IPS-18c (cell line): Measurements from ENCODE around the gene ANO6.
"Not testable (repeated sequence)": the region's sequence is repeated elsewhere in the genome, so short reads cannot be mapped to it uniquely, and the experiment has no call there.

Experiments used
- H3K4me3 ChIP-seq: 2 replicates; pipeline ENCODE4 v1.7.0; 2013; ENCODE audit warnings: low read depth, mild to moderate bottlenecking, low read length, moderate library complexity; ENCODE audit not compliant: insufficient read depth
- H3K9me3 ChIP-seq: one replicate; pipeline ENCODE4 v1.6.1; 2013; ENCODE audit warnings: mild to moderate bottlenecking, low read length, moderate library complexity; ENCODE audit not compliant: control insufficient read depth, insufficient read depth

The ANO6 gene

GRCh38 chr12:45314770-45315169 is 98.9 kb downstream of the ANO6 start:
- no peak overlapping the region for H3K4me3 ChIP-seq
- no peaks in the 10 kb centered on the region for H3K9me3 ChIP-seq

GRCh38 chr12:45315462-45315861 is 99.6 kb downstream of the ANO6 start:
- H3K4me3 ChIP-seq = no peak overlapping the region
- H3K9me3 ChIP-seq = no peaks in the 10 kb centered on the region

- H3K9me3 ChIP-seq, H3K4me3 ChIP-seq: not testable (repeated sequence)
Observed at GRCh38 chr12:45317261-45317660, 101.4 kb downstream of the ANO6 start.

DNA sequence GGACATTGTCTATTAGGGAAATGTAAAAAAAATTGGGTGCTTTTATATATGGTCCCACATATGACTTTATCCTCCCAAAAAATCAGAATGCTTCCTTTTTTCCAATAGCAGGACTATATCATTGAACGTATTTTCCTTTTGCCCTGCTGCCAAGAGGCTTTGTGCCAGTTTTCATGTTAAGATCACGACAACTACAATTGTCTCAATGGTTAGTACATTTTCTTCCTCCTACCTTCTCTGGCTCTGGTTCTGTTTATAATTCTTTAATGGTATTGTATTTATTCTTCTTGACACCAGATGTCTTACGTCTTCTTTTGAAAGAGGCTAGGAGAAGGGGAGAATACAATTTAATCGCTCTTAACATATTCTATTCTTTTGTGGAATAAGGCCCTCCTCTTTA is 106.9 kb downstream of the ANO6 start:
- no peaks in the 10 kb centered on the region for H3K9me3 ChIP-seq
- H3K4me3 ChIP-seq = no peak overlapping the region

- no peak overlapping the region for H3K4me3 ChIP-seq
- H3K9me3 ChIP-seq = no peaks in the 10 kb centered on the region
Observed at GRCh38 chr12:45324391-45324790, 108.5 kb downstream of the ANO6 start.

- H3K9me3 ChIP-seq = no peaks in the 10 kb centered on the region
- H3K4me3 ChIP-seq = no peak overlapping the region
Observed at GRCh38 chr12:45326358-45326975, 110.6 kb downstream of the ANO6 start.

- Histone ChIP-seq H3K4me3 (no peak overlapping the region), H3K9me3 (no peaks in the 10 kb centered on the region)
Observed at GRCh38 chr12:45327823-45328383, 112.0 kb downstream of the ANO6 start.

DNA sequence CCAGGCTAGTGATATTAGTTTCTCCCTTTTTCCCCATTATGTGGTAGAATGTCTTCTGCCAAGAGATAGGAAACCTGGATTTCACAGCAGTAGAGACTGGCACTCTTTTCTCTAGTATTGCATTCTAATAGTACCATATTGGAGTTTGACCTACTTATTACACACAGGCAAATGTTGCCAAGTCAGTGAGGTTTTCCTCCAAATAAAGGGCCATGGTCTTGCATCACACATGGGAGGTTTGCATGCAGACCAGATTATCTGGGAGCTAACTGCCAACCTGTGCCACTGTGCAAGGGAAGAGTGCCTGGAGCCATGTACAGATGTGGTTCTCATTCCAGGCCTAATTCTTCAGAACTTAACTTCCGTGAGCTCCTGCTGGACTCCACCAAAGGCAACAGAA is 113.3 kb downstream of the ANO6 start:
- no peak overlapping the region for H3K4me3 ChIP-seq
- H3K9me3 ChIP-seq = no peaks in the 10 kb centered on the region

GRCh38 chr12:45329702-45330101 is 113.8 kb downstream of the ANO6 start:
- H3K4me3 ChIP-seq = no peak overlapping the region
- H3K9me3 ChIP-seq = no peaks in the 10 kb centered on the region

- H3K9me3 ChIP-seq = no peaks in the 10 kb centered on the region
- no peak overlapping the region for H3K4me3 ChIP-seq
Observed at GRCh38 chr12:45331552-45331951, 115.7 kb downstream of the ANO6 start.

- Histone ChIP-seq H3K4me3 (no peak overlapping the region), H3K9me3 (no peaks in the 10 kb centered on the region)
Observed at GRCh38 chr12:45334396-45334795, 118.5 kb downstream of the ANO6 start.

DNA sequence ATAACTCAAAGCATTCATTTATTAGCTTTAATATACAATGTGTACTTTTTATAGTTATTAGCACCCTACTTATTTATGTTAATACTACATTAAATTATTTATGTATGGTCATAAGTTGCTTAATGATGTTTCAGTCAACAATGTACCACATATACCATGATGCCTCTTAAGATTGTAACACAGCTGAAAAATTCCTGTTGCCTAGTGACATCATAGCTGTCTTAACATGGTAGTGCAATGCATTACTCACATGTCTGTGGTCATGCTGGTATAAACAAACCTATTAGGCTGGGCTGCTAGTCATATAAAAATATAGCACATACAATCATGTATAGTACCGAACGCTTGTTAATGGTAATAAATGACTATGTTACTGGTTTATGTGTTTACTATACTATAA is 120.4 kb downstream of the ANO6 start:
- Histone ChIP-seq H3K4me3 (no peak overlapping the region), H3K9me3 (no peaks in the 10 kb centered on the region)

- no peak overlapping the region for H3K4me3 ChIP-seq
- no peaks in the 10 kb centered on the region for H3K9me3 ChIP-seq
Observed at GRCh38 chr12:45336762-45337596, 121.1 kb downstream of the ANO6 start.

DNA sequence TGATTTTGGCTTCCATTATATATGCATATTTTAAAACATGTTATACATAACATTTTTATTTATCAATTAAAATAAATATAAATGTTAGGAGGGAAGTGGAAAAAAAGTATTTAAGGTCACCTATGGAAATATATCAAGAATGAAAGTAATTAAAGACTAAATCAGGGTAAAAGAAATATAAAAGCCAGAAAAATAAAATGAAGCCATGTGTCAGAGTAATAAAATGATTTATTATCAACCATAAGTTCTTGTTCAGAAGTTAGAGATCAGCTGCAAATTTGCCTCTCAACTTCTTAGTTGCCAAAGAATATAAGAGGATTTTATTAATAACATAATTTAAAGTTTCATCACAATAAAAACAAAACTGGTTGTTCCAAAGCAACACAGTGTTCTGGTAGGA is 121.9 kb downstream of the ANO6 start:
- Histone ChIP-seq H3K9me3 (no peaks in the 10 kb centered on the region), H3K4me3 (no peak overlapping the region)

- no peak overlapping the region for H3K4me3 ChIP-seq
- no peaks in the 10 kb centered on the region for H3K9me3 ChIP-seq
Observed at GRCh38 chr12:45338272-45338671, 122.4 kb downstream of the ANO6 start.

GRCh38 chr12:45339035-45339434 is 123.1 kb downstream of the ANO6 start:
- Histone ChIP-seq H3K4me3 (no peak overlapping the region), H3K9me3 (no peaks in the 10 kb centered on the region)

DNA sequence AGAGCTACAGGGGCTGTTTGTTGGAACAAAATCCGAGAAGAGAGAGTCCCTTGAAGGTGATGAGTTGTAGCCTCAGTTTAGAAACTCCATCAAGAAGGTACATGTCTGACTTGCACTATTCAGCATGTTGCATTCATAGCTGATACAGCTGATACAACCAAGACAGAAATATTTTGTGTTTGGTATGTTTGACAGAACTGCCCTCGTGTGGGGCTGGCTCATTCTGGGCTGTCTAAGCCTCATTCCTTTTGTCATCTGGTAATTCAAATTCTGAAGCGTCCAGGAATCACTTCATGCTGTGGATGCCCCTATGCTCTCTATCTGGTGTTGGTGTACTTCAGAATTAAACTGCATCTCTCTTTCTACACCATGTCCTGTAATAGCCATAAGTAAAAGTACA is 126.3 kb downstream of the ANO6 start:
- Histone ChIP-seq H3K9me3 (no peaks in the 10 kb centered on the region), H3K4me3 (no peak overlapping the region)

GRCh38 chr12:45342848-45343247 is 127.0 kb downstream of the ANO6 start:
- no peaks in the 10 kb centered on the region for H3K9me3 ChIP-seq
- H3K4me3 ChIP-seq = no peak overlapping the region
